HG03060 (cell line): ENCODE data around the gene OR1J1.

Source experiments
- ATAC-seq: cut with Tn5 transposase; IDR thresholded peaks from one replicate; pipeline ENCODE4 v1.9.1; 2021; ENCODE audit warnings: low read depth, moderate number of reproducible peaks; ENCODE audit not compliant: unreplicated experiment

Gene OR1J1

GRCh38 chr9:122446819-122447484 lies 30.8 kb downstream of the OR1J1 start:
- ATAC-seq: no peak

GRCh38 chr9:122445155-122445749 lies 32.5 kb downstream of the OR1J1 start:
- no peak for ATAC-seq

DNA sequence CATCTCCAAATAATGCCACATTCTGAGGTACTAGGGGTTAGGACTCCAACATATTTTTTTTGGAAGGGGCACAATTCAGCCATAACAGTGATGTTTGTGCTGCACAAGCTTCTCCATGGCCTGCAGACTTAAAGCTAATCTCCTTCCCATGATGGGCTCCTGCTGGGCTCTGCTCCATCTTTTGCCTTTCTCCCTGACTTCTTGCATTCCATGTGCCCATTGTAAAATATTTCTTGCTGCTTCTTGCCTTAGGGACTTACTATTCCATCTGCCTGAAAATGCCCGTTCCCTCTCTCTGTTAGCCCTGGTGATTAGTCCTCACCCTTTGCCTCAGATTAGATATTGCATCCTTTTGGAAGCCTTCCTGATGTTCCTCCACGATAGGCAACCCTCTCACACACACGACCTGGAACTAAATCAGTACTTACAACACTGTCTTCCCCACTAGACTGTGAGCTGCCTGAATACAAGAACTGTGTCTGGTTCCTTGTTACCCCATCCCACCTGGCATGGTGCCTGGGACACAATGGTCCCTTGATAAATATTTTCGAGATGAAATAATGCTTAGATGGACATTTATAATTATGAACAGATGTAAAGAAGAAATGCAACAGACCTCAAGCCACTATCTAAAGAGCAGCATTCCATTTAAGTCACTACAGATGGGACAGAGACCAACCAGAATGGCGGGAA lies 33.5 kb downstream of the OR1J1 start:
- ATAC-seq: no peak

DNA sequence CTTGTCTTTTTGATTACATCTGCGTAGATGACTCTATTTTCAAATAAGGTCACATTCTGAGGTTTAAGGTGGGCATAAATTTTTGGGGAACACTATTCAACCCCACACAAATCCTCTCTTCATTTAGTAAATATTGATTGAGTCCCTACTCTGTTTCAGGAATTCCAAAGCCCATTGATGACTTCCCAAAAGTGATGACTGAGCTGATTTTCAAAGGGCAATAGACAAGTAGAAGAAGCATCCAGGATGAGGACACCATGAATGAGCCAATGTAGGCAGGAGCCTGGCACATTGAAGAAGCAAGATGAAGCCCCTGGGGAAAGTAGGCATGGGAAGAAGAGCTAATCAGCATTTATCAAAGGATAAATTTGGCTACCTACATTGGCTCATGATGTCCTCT lies 35.2 kb downstream of the OR1J1 start:
- ATAC-seq: no peak
